ENCODE measurements around the gene F11R. TPM values are rescaled to one million over a fixed set of nuclear protein-coding genes. Genes with fewer than 3 reads are reported as not detected.
"Not testable (repeated sequence)": the region's sequence is repeated elsewhere in the genome, so short reads cannot be mapped to it uniquely, and the experiment has no call there.

The F11R gene
- total RNA-seq, 4 donors from 2014 or later = 31.7 to 52.8 (median 44.4) TPM

DNA sequence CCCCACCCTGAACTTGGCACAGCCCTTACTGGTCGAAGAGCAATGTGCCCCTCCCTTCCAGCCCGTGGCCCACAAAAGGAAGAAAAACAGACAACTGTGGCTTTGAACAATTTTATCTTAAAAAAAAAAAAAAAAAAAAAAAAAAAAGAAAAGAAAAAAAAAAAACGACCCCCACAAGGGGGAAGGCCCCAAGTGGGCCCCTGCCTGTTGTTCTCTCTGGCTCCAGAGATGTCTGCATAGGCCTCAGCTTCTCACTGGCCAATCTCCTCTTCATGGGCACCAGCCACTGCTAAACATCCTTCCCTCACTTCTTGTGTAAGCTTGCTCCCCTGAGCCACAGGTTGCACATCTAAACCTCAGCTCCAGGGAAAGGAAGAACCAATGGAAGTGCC lies 18.2 kb upstream of the F11R start:
- TF ChIP-seq, protein P1, sequence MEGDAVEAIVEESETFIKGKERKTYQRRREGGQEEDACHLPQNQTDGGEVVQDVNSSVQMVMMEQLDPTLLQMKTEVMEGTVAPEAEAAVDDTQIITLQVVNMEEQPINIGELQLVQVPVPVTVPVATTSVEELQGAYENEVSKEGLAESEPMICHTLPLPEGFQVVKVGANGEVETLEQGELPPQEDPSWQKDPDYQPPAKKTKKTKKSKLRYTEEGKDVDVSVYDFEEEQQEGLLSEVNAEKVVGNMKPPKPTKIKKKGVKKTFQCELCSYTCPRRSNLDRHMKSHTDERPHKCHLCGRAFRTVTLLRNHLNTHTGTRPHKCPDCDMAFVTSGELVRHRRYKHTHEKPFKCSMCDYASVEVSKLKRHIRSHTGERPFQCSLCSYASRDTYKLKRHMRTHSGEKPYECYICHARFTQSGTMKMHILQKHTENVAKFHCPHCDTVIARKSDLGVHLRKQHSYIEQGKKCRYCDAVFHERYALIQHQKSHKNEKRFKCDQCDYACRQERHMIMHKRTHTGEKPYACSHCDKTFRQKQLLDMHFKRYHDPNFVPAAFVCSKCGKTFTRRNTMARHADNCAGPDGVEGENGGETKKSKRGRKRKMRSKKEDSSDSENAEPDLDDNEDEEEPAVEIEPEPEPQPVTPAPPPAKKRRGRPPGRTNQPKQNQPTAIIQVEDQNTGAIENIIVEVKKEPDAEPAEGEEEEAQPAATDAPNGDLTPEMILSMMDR (IDR thresholded peaks at IDR 0.05) = no peak
- ATAC-seq (ENCODE audit: low FRiP score) = no peak
- DNase-seq (ENCODE audit: low spot score) = no peak

DNA sequence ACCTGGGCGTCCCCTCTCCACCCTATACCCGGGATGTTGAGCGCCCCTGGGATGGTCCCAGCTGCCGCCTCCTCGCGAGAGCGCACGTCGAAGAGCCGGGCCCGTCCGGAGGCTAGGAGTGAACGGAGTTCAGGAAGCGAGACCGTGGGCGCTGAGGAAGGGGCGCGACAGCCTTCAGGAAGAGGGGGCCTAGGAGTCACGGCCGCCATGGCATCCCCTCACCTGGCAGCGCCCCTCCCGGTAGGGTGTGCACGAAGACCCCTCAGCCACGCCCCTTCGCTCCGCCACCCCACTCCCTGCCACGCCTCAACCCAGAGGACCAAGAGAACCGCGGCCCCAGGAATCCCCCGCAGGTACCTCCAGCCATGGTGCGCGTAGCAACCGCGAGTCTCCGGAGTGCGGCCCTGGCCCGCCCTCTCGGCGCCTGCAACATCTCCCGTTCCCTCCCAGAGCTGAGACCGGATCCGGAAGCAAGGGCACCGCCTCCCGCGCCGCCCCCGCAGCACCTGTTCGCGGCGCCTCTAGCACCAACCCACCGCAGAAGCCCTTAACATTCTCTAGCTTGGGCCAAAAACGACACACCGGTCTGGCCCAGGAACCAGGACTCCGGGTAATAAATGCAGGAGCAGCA lies 17.7 kb upstream of the F11R start, which contains the start of gene TSTD1:
TSTD1 (minus strand) TSS at position 442 of the 631 bp plus-strand sequence; CDS start at position 367, 75 bp downstream.
- TF ChIP-seq, protein P1 (IDR thresholded peaks at IDR 0.05) = no peak
- peak; percentile 61 for ATAC-seq (ENCODE audit: low FRiP score)
- DNase-seq (ENCODE audit: low spot score) = no peak

DNA sequence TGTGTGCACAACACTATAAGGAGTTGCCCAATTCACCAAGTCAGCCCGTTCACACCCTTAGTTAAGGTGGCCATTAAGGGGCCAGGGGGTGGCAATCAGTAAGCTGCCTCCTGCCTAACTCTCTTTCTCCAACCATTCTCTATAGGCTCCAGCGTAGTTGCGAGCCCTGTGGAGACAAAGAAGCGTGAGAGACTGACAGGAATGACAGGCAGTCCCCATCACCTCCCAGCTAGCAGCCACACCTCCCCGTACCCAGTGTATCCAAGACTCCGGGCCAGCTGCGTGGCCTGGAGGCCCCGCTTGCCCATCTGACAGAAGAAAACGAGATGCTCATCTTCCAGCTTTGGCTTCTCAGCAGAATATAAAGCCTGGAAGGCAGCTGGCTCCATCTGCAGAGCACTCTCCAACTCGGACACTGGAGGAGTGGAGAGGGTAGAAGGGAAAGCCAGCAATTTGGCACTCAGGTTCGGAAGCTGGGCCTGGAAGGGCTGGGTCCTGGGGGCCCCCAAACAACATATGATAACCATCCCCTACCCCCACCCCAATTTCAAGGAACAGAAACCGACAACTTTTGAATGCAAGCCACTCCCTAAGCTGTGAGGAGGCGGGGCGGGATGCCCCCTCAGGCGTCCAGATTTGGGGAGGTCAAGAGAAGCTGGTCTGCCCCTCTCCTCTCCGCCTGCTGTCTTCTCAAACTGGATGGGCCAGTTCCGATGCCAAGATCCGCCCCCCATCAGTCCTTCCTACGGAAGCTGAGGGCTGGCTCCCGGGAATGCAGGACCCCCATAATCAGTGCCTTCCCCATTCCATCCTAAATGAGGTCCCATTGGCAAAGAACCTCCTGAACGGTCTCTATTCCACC lies 16.9 kb upstream of the F11R start:
- DNase-seq (ENCODE audit: low spot score) (no peak), ATAC-seq (ENCODE audit: low FRiP score) (no peak)
- TF ChIP-seq, protein P1 (IDR thresholded peaks at IDR 0.05) = no peak

DNA sequence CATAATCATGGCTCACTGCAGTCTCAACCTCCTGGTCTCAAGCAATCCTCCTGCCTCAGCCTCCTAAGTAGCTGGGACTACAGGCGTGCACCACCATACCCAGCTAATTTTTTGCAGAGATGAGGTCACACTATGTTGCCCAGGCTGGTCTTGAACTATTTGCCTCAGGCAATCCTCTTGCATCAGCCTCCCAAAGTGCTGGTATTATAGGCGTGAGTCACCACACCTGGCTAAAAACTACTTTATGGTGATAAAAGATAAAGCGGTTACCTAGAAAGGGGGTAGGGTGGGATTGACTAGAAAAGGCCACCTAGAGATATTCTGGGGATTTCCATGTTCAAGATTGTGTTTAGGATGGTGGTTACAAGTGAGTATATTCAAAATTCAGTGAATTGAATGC lies 12.8 kb upstream of the F11R start:
- ATAC-seq (ENCODE audit: low FRiP score) = no peak
- TF ChIP-seq, protein P1 (IDR thresholded peaks at IDR 0.05) = no peak
- no peak for DNase-seq (ENCODE audit: low spot score)

DNA sequence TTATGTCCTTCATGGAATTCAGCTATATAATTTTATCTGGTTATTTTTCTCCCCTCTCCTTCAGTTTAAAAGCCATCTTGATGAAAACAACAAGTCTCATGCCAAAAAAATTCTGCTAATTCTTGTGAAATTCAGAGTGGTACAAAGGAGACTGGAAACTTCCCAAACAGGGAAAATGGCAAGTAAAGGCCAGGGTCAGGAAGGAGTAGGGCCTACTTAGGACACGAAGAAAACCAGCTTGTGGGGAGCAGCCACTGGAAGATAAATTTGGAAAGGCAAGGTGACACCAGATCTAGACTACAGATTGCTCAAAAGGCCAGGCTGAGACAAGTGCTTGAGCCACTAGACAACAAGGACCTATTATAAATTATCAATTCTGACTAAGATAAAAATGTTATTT lies 11.5 kb upstream of the F11R start:
- ATAC-seq (ENCODE audit: low FRiP score) (no peak), DNase-seq (ENCODE audit: low spot score) (no peak)
- TF ChIP-seq, protein P1 (IDR thresholded peaks at IDR 0.05) = no peak

DNA sequence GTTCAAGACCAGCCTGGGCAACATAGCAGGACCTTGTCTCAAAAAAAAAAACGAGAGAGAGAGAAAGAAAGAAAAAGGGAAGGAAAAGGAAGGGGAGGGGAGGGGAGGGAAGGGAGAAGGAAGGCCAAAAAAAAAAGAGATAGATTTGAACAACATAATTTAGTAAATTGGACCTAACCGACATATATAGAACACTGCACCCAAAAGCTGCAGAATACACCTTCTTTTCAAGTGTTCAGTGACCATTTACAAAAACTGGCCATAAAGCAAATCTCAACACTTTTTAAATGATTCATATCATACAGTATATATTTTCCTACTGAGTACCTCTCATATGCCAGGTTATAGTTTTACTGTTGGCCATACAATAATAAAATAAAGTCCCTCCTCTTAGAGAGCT lies 10.9 kb upstream of the F11R start:
- DNase-seq (ENCODE audit: low spot score) = no peak
- ATAC-seq (ENCODE audit: low FRiP score) = no peak
- TF ChIP-seq, protein P1 (IDR thresholded peaks at IDR 0.05) = no peak

DNA sequence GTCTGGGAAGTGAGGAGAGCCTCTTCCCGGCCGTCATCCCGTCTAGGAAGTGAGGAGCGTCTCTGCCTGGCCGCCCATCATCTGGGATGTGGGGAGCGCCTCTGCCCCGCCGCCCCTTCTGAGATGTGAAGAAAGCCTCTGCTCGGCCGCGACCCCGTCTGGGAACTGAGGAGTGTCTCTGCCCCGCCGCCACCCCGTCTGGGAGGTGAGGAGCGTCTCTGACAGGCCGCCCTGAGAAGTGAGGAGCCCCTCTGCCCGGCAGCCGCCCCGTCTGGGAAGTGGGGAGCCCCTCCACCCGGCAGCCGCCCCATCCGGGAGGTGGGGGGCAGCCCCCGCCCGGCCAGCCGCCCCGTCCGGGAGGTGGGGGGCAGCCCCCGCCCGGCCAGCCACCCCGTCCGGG lies 8.5 kb upstream of the F11R start:
- not testable (repeated sequence) for DNase-seq (ENCODE audit: low spot score); ATAC-seq (ENCODE audit: low FRiP score)

DNA sequence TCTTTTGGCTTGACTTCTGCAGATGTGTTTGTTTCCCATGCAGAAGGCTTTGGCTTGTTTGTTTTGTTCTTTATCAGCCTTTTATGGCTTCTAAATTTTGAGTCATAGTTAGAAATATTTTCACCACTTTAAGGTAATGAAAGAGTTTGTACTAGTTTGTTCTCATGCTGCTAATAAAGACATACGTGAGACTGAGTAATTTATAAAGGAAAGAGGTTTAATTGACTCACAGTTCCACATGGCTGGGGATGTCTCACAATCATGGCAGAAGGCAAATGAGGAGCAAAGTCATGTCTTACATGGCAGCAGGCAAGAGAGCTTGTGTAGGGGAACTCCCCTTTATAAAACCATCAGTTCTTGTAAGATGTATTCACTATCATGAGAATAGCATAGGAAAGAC lies 6.0 kb upstream of the F11R start:
- DNase-seq (ENCODE audit: low spot score); ATAC-seq (ENCODE audit: low FRiP score): not testable (repeated sequence)

DNA sequence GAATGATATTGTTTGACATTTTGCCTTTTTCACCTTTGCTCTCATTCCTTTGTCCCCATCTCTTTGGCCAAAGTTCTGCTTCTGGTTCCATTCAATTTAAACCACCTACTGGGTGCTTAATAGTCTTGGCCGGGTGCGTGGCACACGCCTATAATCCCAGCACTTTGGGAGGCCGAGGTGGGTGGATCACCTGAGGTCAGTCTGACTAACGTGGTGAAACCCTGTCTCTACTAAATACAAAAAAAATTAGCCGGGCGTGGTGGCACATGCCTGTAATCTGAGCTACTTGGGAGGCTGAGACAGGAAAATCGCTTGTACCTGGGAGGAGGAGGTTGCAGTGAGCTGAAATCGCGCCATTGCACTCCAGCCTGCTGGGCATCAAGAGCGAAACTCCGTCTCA lies 1.5 kb upstream of the F11R start:
- ATAC-seq (ENCODE audit: low FRiP score); DNase-seq (ENCODE audit: low spot score): not testable (repeated sequence)

All from omental fat pad (tissue), 4 donors.